HS-27A (cell line): Measurements from ENCODE around the gene KCNJ12.
"Not testable (repeated sequence)": the region's sequence is repeated elsewhere in the genome, so short reads cannot be mapped to it uniquely, and the experiment has no call there.

Source experiments
- DNase-seq: peaks from one replicate; pipeline ENCODE4 v3.0.0-alpha.2; 2012; ENCODE audit warnings: low read depth, missing footprints

Gene KCNJ12

DNA sequence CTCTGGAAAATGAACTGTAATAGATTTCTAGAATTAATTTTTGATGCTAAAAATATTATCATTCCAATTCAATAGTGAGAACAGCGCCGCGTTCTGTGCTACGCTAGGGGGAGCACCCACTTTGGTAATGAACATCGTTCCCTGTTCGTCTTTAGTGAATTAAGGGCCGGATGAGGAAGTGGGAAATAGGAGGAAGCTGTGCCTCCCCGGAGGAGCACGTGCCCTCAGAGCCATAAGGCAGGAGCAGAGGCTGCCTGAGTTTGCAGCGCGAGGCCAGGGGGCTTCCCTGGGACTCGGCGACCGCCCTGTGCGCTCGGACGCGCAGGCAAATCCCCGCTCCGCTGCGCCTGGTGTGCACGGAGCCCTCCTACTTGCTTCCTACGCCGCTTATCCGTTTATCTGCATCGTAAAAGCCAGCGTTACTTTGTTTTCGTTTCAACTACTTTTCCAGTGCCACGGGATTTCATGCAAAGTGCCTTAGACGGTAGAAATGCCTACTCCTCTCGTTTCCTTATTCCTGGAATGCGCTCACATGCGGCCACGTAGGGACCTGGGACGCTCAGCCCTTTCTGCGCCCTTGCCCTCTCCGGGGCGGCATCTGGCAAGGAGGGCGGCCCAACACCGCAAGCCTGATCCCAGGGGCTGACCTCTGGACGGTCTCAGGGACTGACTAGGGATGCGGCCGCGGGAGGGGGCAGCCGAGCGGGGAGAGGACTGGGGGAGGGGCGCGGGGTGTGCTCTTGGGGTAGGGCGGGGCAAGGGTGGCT lies 76.4 kb downstream of the KCNJ12 start:
- DNase-seq = no peak

DNA sequence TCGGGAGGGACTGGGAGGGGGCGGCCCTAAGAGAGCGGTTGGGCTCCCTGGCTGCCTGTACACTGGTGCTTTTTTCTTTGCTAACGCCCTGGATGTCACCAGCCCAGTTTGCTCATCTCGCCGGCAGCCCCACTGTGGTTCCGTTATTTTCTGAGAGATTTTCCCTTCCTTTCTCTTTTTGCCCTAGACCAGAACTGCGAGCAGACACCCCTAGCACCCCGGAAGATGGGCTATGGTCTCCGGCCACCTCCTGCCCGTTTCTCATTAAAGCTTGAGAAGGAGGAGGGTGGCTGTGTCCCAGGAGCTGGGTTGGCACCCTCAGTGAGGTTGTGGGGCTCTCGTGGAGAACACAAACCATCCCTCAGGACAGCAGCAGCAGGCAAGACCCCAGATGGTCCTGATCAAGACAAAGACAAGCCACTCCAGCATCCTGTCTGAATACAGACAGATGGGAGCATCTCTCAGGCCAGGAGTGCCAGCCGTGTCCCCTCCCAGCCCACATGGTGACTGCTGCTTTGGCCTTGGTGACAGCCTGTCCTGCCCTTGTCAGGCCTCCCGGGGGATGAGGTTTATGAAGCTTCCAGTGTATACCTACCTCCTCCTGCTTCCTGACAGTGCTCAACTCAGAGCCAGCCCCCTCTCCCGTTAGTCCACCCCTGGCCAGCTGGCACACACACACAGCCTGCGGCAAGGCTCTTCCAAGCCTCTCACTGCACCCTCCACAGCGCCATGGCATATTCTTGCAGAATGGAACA lies 77.2 kb downstream of the KCNJ12 start:
- DNase-seq = no peak

DNA sequence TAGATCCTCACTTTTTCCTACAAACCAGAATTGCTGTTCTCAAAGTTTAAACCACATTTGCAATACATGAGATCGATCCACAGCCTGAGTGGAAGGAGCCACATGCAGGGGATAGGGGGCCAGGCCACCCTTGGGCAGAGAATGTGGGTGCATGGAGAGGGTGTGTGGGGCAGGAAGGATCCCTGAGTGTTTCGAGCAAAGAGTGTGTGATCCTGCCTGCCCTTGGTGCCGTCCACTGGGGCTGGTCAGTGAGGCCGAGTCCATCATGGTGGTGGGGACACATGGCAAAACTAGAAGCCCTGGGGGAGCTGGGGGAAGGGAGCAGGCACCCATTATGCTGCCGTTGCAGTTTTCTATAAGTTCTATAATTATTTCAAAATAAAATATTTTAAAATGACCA lies 77.8 kb downstream of the KCNJ12 start:
- not testable (repeated sequence) for DNase-seq

DNA sequence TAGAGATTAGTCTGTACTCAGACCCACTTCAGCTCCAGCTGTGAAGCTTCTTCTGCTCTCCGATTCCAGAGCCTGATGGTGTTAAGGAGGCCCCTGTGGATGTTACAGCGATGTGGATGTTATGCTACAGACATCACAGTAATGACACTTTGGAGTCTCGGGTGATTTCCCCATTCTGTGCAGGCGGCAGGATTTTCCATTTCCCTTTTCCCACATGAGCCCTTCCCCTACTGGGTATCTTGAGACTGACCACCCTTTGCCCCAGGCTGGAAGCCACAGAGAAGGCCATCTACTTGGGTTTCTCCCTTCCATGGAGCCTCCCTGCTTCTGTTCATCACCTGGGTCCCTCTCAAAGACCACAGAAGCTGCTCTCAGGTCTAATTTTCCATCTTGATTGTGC lies 78.3 kb downstream of the KCNJ12 start:
- DNase-seq = no peak

DNA sequence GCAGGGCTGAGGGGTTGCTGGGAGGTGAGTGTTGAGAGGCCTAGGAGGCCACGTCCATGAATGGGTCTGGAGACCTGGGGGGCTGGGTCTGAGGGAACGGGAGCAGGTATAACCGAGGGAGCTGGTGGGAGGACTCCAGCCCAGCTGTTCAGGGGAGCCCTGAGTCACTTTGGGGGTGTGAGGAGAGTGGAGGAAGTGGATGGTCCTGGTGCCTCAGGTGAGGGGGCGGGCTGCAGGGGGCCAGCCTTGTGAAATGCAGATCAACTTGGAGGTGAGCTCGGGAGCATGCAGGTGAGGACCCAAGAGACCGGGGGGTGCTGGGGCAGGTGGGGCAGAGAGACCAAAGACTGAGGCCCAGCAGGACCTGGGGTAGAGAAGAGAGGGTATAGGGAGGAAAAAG lies 79.6 kb downstream of the KCNJ12 start:
- no peak for DNase-seq

DNA sequence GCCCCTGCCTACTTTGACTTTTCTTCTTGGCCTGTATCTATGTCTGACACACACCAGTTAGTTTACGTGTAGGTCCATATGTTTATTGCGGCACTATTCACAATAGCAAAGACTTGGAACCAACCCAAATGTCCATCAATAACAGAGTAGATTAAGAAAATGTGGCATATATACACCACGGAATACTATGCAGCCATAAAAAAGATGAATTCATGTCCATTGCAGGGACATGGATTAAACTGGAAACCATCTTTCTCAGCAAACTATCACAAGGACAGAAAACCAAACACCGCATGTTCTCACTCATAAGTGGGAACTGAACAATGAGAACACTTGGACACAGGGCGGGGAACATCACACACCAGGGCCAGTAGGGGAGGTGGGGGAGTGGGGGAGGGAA lies 80.3 kb downstream of the KCNJ12 start:
- DNase-seq = not testable (repeated sequence)

DNA sequence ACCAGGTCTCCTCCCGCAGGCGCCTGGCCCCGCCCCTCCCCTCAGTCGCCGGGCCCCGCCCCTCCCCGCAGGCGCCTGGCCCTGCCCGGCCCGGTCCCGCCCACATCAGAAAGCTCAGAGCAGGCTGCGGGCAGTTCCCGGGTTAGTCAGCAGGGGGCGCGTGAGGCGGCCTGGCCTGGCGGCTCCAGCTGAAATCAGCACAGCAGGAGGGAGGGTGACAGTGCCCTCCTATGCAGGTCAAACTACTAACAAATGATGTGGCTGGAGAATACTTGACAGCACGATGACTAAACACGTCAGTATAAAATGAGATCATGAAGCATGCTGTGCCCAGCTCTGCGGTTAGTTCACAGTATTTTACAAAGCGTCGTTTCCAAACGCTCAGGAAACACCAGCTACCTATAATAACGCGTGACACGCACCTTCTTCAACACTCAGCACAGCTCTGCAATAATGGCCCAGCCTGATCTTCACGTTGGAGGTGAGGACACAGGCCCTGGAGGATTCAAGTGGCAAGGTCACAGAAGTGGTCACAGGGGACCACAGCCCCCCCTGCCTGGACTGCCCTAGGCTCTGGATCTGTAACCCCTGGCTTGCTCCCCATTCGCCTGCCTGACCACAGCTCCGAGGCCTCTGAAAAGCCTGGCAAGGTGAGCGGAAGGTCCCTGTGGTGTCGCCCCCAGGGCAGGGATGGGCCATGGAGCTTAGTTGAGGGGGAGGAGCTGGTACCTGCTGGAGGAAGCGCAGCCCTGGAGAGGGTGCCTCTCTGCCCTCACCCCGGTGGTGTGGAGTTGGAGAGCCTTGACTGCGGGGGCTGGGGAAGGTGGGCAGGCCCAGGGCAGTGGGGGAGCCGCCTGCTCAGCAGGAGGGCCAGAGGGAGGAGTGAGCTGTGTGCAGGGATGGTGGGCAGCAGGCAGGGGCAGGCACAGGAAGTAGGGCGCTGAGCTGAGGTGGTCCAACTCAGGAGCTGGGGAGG lies 81.2 kb downstream of the KCNJ12 start:
- peak; percentile 85 for DNase-seq

DNA sequence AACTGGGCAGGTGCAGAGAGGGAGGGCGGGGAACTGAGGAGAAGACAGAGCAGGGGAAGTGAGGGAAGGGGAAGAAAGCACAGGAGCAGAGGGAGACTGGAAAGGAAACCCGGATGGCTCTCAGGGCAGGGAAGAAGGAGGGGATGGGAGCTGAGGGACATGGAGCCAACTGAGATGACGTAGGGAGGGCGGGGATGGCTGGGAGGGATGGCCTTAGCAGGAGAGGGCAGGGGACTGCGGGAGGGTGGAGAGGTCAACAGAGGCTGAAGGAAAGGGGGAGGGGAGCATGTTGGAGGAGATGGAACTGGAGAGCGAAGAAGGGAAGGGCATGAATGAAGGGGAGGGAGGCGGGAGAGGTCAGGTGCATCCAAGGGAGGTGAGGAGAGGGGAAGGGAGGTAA lies 81.9 kb downstream of the KCNJ12 start:
- DNase-seq = no peak

DNA sequence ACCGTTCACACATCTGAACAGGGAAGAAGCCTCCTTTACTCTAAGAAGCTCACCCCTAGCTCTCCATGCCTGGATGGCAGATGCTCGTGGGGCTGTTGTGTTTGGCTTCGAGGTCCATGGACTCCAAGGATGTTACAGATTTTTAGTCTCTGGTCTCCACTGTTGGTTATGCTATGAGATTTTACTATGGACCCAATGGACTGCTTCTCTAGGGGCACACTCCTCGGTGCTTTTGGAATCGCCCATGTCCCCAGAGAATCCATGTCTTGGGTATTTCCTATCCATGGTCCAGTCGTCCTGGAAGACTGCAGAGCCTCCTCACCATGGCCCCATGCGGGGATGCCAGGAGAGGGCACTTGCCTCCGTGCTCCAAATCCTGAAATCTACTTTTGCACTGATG lies 83.4 kb downstream of the KCNJ12 start:
- DNase-seq = no peak

DNA sequence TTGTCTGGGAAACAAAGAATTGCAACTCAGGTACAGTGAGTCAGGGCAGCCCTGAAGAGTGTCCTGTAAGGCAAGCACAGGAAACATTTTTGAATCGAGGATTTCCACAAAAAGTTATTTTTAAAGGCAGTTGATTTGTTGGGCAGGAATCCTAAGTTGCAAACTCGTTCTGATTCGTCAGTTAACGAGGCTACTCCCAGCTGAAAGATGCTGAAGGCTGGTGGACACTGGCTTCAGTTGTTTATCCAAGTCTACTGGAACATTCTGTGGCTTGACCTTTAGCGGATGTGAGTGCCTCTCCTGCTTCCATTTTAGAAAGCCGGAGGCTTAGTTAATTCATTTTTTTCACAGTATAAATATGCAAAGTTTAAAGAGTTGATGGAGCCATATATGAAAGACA lies 84.2 kb downstream of the KCNJ12 start:
- DNase-seq = no peak

DNA sequence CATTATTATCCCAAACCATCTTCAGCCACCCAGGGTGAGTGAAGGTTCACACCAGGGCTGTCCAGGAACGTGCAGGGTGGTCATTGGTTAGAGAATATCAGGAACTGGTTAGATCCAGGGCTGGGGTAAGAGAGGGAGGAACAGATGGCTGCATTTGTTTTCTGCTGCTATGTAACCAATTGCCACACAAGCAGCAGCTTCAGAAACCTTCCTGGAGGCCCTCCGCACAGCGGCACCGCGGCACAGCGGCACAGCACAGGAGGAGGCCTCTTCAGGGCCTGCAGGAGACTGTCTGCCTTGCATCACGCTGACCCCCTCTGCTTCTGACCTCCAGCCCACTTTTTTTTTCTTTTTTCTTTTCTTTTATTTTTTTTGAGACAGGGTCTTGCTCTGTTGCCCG lies 86.1 kb downstream of the KCNJ12 start:
- DNase-seq = no peak

DNA sequence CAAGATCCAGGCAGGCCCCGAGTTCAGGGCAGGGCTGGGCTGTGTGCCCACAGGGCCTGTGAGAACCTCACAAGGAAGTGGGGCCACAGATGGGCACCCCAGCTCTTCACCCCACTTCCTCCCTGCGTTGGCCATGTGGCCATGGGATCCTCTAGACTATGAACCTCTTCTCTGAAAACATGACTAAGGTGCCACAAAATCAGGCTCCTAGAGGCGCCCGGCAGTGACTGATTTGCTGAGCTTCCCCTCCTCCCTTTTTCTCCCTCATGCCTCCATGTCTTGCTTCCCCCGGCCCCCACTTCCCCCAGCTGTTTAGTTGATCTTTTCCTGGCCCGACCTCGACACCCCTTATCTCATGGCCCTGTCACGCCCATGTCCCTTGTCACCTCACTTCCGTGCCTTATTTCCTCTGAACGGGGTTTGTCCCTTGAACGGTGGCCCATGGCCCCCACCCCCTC lies 87.1 kb downstream of the KCNJ12 start:
- no peak for DNase-seq

DNA sequence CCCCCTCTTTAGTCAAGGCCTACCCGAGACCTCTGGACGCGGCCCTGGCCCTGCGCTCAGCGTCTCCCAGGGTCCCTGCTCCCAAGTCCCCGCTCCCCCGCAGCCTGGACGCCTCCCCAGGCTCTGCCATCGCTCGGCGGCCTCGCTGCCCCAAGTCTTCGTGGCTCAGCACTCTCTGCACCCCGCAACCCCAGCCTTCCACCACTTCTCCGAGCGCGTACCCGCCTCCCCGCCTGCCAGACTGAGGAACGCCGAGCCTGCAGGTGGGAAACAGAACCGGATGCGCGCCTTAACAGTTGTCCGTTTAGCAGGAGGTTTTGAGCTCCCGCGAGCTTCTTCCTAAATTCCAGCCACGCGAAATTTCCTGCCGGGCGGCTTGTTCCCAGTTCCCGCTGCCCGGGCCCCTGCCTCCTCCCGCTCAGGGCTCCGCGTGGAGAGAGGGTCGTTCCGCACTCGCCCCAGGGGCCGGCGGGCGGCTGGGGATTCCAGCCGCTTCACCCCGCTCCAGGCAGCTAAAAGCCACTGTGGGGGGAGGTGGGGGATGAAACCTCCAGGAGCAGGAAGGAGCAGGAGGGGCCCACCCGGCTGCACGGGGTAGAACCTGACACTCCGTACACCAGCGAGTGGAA lies 87.7 kb downstream of the KCNJ12 start:
- DNase-seq = no peak

DNA sequence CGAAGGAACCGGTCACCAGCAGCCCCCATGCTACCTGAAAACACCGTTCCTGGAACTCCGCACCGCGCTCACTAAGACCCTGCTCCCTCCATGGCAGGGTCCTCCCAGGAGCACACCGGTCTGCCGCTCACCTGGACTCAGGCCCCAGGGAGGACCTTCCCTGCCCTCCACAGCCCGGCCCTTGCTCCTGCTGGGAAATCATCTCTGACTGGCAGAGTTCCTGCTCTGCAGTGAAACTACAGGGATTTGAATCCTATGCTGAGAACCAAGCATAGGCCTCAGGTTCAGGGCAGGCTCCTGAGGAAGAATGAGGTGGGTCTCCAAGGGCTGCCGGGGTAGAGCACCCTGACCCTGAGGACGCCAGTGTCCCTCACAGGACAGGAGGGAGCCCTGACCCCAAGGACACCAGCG lies 88.5 kb downstream of the KCNJ12 start:
- no peak for DNase-seq

DNA sequence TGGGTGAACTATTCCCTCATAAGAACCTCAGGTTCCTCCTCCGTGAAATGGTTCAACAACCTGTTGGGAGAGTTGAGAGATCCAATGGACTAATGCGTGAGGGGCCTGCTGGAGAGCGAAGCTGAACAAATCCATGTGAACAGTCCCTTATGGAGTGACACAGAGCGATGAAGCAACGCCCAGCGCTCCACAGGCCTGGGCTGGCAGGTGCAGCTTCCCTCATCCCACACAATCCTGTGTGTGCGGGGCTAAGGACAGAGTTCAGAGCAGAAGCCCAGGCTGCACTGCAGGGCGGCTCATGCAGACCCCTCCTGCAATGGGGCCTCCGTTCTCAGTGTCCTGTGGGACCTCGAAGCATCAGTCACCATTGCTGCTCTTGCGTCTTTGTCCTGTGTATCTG lies 90.4 kb downstream of the KCNJ12 start:
- no peak for DNase-seq

DNA sequence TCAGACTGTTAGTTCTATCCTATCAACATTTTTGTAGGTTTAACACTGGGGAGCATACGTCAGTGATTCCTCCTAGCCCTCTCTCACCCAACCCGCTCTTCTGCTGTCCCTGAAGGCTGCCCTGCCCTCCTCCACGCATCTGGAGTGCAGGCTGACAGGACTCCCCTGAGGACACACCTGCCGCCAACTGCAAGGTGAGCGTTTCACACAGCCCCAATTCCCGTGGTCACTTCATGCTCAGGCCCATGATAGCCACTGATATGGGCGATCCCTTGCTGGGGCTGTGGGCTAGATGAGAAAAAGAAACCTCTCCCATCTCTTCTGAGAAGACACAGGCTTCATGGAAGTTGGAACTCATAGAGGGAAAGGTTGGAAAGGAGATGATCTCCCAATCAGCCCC lies 91.0 kb downstream of the KCNJ12 start:
- DNase-seq = no peak

DNA sequence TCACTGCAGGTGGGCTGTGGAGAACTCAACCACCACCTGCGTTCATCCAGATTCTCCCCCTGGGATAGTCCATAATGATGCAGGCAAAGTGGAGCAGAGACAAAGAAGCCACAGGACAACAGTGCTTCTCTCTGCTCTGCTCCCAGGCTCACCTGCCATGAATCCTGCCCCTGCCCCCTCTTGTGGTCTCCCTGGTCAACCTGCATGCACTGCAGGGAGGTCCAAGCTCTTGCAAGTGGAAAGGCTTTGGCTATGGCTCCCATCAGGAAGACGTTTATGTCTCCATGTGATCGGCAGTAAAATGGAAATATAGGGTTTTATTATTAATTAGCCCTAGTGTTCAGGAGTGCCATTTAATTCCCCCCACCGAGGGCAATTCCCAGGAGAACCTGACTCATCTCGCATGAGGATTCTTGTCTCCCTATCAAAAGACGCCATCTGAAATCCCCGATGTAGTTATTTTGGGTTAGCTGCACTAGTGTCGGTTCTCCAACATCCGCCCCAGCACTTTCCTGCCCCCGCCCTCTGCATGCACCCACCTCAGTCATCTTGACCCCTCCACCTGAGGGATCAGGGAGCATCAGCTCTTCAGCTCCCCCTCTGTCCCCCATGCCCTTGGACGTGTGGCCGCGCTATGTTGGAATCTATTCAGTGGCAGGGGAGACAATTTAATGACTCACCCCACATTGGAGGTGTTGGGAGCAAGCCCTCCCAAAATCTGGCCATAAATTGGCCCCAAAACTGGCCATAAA lies 91.8 kb downstream of the KCNJ12 start:
- no peak for DNase-seq
